Coronary artery (tissue), 2 donors: ENCODE data around the gene TMIGD3.
"Not testable (repeated sequence)": the region's sequence is repeated elsewhere in the genome, so short reads cannot be mapped to it uniquely, and the experiment has no call there.

Experiments
- DNase-seq: peaks from one replicate; pipeline ENCODE4 v3.0.0-alpha.2; 2017; ENCODE audit warnings: low spot score
- H3K27ac ChIP-seq, 2 donors: fragments of 200-600 bp; sonication (generic); one replicate each; pipeline ENCODE4 v1.5.1; 2016 to 2019
- H3K4me3 ChIP-seq: fragments of 200-600 bp; sonication (generic); 2 replicates; pipeline ENCODE4 v1.5.1; 2016; ENCODE audit warnings: mild to moderate bottlenecking, moderate library complexity
- CTCF ChIP-seq: fragments of 200-600 bp; sonication (generic); IDR thresholded peaks from one replicate; pipeline ENCODE4 v1.5.1; 2019; ENCODE audit warnings: antibody characterized with exemption

The TMIGD3 gene

GRCh38 chr1:111503585-111504060 is at the start of gene TMIGD3, which contains the start of gene ADORA3:
Gene TMIGD3 (minus strand): TSS chr1:111503633. CDS start chr1:111503354, 279 bp downstream.
Gene ADORA3 (minus strand): TSS chr1:111503633. CDS start chr1:111503354, 279 bp downstream.
- peak within 1 kb of the TSS; percentile 24 for H3K4me3 ChIP-seq
- DNase-seq = no peak

GRCh38 chr1:111553196-111553595 is 49.8 kb upstream of the TMIGD3 start:
- TF ChIP-seq CTCF = no peak
- DNase-seq = no peak

More at GRCh38 chr1:111503585-111504060, at the start of gene TMIGD3, which contains the start of gene ADORA3:
- no peak for TF ChIP-seq CTCF
- peak within 1 kb of the TSS in 1 of 2 donors; percentile 69 for H3K27ac ChIP-seq

GRCh38 chr1:111552587-111552986 is 49.2 kb upstream of the TMIGD3 start:
- DNase-seq = no peak
- no peak overlapping the region for H3K27ac ChIP-seq
- TF ChIP-seq CTCF = no peak
- no peak overlapping the region for H3K4me3 ChIP-seq

More at GRCh38 chr1:111553196-111553595, 49.8 kb upstream of the TMIGD3 start:
- Histone ChIP-seq H3K27ac (no peak overlapping the region), H3K4me3 (no peak overlapping the region)

GRCh38 chr1:111551623-111552411 is 48.4 kb upstream of the TMIGD3 start:
- TF ChIP-seq CTCF = no peak
- DNase-seq = no peak
- H3K27ac ChIP-seq = no peak overlapping the region
- no peak overlapping the region for H3K4me3 ChIP-seq

- DNase-seq, H3K4me3 ChIP-seq, H3K27ac ChIP-seq: not testable (repeated sequence)
Measured at GRCh38 chr1:111547786-111548185, 44.4 kb upstream of the TMIGD3 start.

- no peak overlapping the region for H3K27ac ChIP-seq
- DNase-seq = no peak
- H3K4me3 ChIP-seq = no peak overlapping the region
- no peak for TF ChIP-seq CTCF
Measured at GRCh38 chr1:111542187-111542586, 38.8 kb upstream of the TMIGD3 start.

GRCh38 chr1:111541721-111542120 is 38.3 kb upstream of the TMIGD3 start:
- TF ChIP-seq CTCF = no peak
- H3K4me3 ChIP-seq = no peak overlapping the region
- no peak overlapping the region for H3K27ac ChIP-seq
- no peak for DNase-seq
